Caki2 (cell line): ENCODE data around the gene TTI1. TPM values are rescaled to one million over a fixed set of nuclear protein-coding genes. Genes with fewer than 3 reads are reported as not detected.

ENCODE experiments used
- DNase-seq: peaks from one replicate; pipeline ENCODE4 v3.0.0-alpha.2; 2015; ENCODE audit warnings: low read depth
- in situ Hi-C: cut with HindIII; loops from 2 replicates; pipeline ENCODE4 v1.10.0; 2016; ENCODE audit warnings: low sequenced_read_pairs, low pct_unique_long_range_greater_than_20kb, mixed read lengths
- total RNA-seq: library from RNA; depleted of rRNA; stranded (reverse); fragments of >200 nt; shearing (Covaris generic); gene quantifications from 2 replicates; pipeline ENCODE4 v1.2.3, GENCODE V29; 2014; ENCODE audit warnings: low replicate concordance; rRNA removed

Gene TTI1
- 28.5 and 29.5 TPM in 2 replicates for total RNA-seq

GRCh38 chr20:38033330-38034107, at the start of gene TTI1, which contains the start of gene RPRD1B:
Gene TTI1 (minus strand): TSS chr20:38033456. CDS start chr20:38013816, 19,640 bp downstream.
Gene RPRD1B (plus strand): TSS chr20:38033746. CDS start chr20:38033948, 202 bp downstream.
- DNase-seq, result peak; percentile 93
- in situ Hi-C loops, result no loop called here

- in situ Hi-C loops, result no loop called here
- DNase-seq, result no peak
Observed at GRCh38 chr20:38082894-38083293, 49.6 kb upstream of the TTI1 start.

- in situ Hi-C loops, result no loop called here
- no peak for DNase-seq
Observed at GRCh38 chr20:38081575-38081974, 48.3 kb upstream of the TTI1 start.

GRCh38 chr20:38079353-38079752, 46.1 kb upstream of the TTI1 start:
- in situ Hi-C loops, result no loop called here

GRCh38 chr20:38078084-38078483, 44.8 kb upstream of the TTI1 start:
- in situ Hi-C loops, result no loop called here
- DNase-seq, result no peak

More at GRCh38 chr20:38079353-38079752, 46.1 kb upstream of the TTI1 start:
- no peak for DNase-seq

GRCh38 chr20:38076548-38076947, 43.3 kb upstream of the TTI1 start:
- DNase-seq, result no peak
- in situ Hi-C loops, result no loop called here

GRCh38 chr20:38075161-38075998, 42.1 kb upstream of the TTI1 start:
- in situ Hi-C loops, result no loop called here
- no peak for DNase-seq

- peak; percentile 33 for DNase-seq
- in situ Hi-C loops, result no loop called here
Observed at GRCh38 chr20:38073307-38074071, 40.2 kb upstream of the TTI1 start.

GRCh38 chr20:38072898-38073297, 39.6 kb upstream of the TTI1 start:
- in situ Hi-C loops, result no loop called here
- no peak for DNase-seq

- in situ Hi-C loops, result no loop called here
- DNase-seq, result no peak
Observed at GRCh38 chr20:38067717-38068365, 34.6 kb upstream of the TTI1 start.

- no peak for DNase-seq
- in situ Hi-C loops, result no loop called here
Observed at GRCh38 chr20:38066969-38067716, 33.9 kb upstream of the TTI1 start.

GRCh38 chr20:38065764-38066375, 32.6 kb upstream of the TTI1 start:
- DNase-seq, result no peak
- in situ Hi-C loops, result no loop called here

- no peak for DNase-seq
- in situ Hi-C loops, result no loop called here
Observed at GRCh38 chr20:38063911-38064530, 30.8 kb upstream of the TTI1 start.

- in situ Hi-C loops, result no loop called here
Observed at GRCh38 chr20:38062890-38063289, 29.6 kb upstream of the TTI1 start.

GRCh38 chr20:38061109-38061508, 27.9 kb upstream of the TTI1 start:
- no peak for DNase-seq
- in situ Hi-C loops, result no loop called here

More at GRCh38 chr20:38062890-38063289, 29.6 kb upstream of the TTI1 start:
- DNase-seq, result no peak

GRCh38 chr20:38060536-38060935, 27.3 kb upstream of the TTI1 start:
- no peak for DNase-seq
- in situ Hi-C loops, result no loop called here

- in situ Hi-C loops, result no loop called here
- DNase-seq, result no peak
Observed at GRCh38 chr20:38059832-38060231, 26.6 kb upstream of the TTI1 start.
